GM23338 (cell line): Measurements from ENCODE around the gene LPAR6.

ENCODE experiments used
- CTCF ChIP-seq, 2 experiments: fragments of 200-600 bp in 1 of 2; sonication (generic) in 1 of 2; conservative IDR thresholded peaks; 2 replicates each; pipeline versions ENCODE4 v1.5.1 to v1.6.1; 2016 to 2017; ENCODE audit warnings: antibody characterized with exemption in 2 of 2, low read depth in 2 of 2, mild to moderate bottlenecking in 2 of 2, moderate library complexity in 1 of 2
- EZH2 ChIP-seq: fragments of 200-600 bp; sonication (generic); IDR thresholded peaks from one replicate; pipeline ENCODE4 v1.8.0; 2017; ENCODE audit warnings: antibody characterized with exemption, mild to moderate bottlenecking, low read depth; ENCODE audit not compliant: unreplicated experiment
- EZH2phosphoT487 ChIP-seq: fragments of 200-600 bp; sonication (generic); IDR thresholded peaks from one replicate; pipeline ENCODE4 v1.8.1; 2018; ENCODE audit warnings: antibody characterized with exemption; ENCODE audit not compliant: unreplicated experiment
- REST ChIP-seq: IDR thresholded peaks from one replicate; pipeline ENCODE4 v1.6.1; 2018; ENCODE audit warnings: antibody characterized with exemption; ENCODE audit not compliant: unreplicated experiment

- TF ChIP-seq CTCF (conservative IDR thresholded peaks at IDR 0.05; ENCODE audit: low read depth in 2 of 2) (no peak), REST (no peak), EZH2 (no peak), EZH2phosphoT487 (no peak)
These were observed 35.1 kb downstream of the LPAR6 start for GRCh38 chr13:48377857-48378256.
